ENCODE data around the gene DSN1. TPM values are rescaled to one million over a fixed set of nuclear protein-coding genes. Genes with fewer than 3 reads are reported as not detected.

The DSN1 gene
- total and polyA plus RNA-seq, 2 experiments from 2014 or later = 19.4 to 26.4 TPM

- Histone ChIP-seq H3F3A (replicated peaks; ENCODE audit: low read depth) (no peaks in the 10 kb centered on the region), H3K4me2 (no peak overlapping the region), H3K4me1 (ENCODE audit: insufficient read depth) (peaks cover 12% of the 10 kb centered on the region), H3K27ac (ENCODE audit: low read depth) (0 out of 2 replicates have a peak overlapping the region, but pooled peaks have one; percentile 59), H3K27me3 (ENCODE audit: insufficient read depth) (no peaks in the 10 kb centered on the region), H3K4me3 (no peak overlapping the region), H3K79me2 (replicated peaks; ENCODE audit: insufficient read depth) (peaks cover 31% of the 10 kb centered on the region), H3K9me2 (ENCODE audit: insufficient read depth) (no peaks in the 10 kb centered on the region), H2AFZ (no peak overlapping the region), H3K36me3 (ENCODE audit: insufficient read depth) (no peaks in the 10 kb centered on the region), H4K20me1 (replicated peaks; ENCODE audit: insufficient read depth) (0 out of 2 replicates have a peak, but pooled peaks cover 4% of the 10 kb centered on the region)
- Mint-ChIP-seq H3K4me1 (peaks cover 20% of the 10 kb centered on the region), H3K27me3 (ENCODE audit: insufficient read depth, low read depth, poor library complexity) (no peaks in the 10 kb centered on the region), H3K4me3 (no peak overlapping the region), H3K9me3 (no peaks in the 10 kb centered on the region), H3K27ac (no peak overlapping the region; the same call in 1 of the 2 replicates), H3K36me3 (ENCODE audit: low read depth) (no peaks in the 10 kb centered on the region)
- no peak for ATAC-seq
- TF ChIP-seq EZH2phosphoT487 (IDR thresholded peaks at IDR 0.05; ENCODE audit: unreplicated experiment) (no peak), CREB1 (CRISPR knock-in tag; IDR thresholded peaks at IDR 0.05; ENCODE audit: low read depth) (no peak), JUNB (IDR thresholded peaks at IDR 0.05; ENCODE audit: unreplicated experiment) (no peak), CTCF (conservative IDR thresholded peaks at IDR 0.05; ENCODE audit: low read depth in 2 of 2) (no peak), EZH2 (IDR thresholded peaks at IDR 0.05; ENCODE audit: low read depth, unreplicated experiment) (no peak), NANOG (IDR thresholded peaks at IDR 0.05; ENCODE audit: borderline replicate concordance) (no peak), ZNF462 (CRISPR knock-in tag; IDR thresholded peaks at IDR 0.05) (no peak), STAT1 (IDR thresholded peaks at IDR 0.05; ENCODE audit: unreplicated experiment) (no peak), REST (IDR thresholded peaks at IDR 0.05; ENCODE audit: unreplicated experiment) (no peak), POLR2AphosphoS5 (IDR thresholded peaks at IDR 0.05; ENCODE audit: low read depth) (no peak), ZNF331 (CRISPR knock-in tag; IDR thresholded peaks at IDR 0.05; ENCODE audit: low read depth) (no peak), ZNF114 (CRISPR knock-in tag; IDR thresholded peaks at IDR 0.05) (no peak), ETS1 (IDR thresholded peaks at IDR 0.05) (no peak)
- no peak for DNase-seq (ENCODE audit: low spot score)
Measured at GRCh38 chr20:36737183-36737499, 36.4 kb downstream of the DSN1 start.
